ENCODE measurements around the gene KRT27.
"Not testable (repeated sequence)": the region's sequence is repeated elsewhere in the genome, so short reads cannot be mapped to it uniquely, and the experiment has no call there.

Gene KRT27

GRCh38 chr17:40782450-40782849 is at the start of gene KRT27:
Gene KRT27 (minus strand): TSS chr17:40782550. CDS start chr17:40782493, 57 bp downstream.
- no peak for DNase-seq

GRCh38 chr17:40830085-40830776 is 47.9 kb upstream of the KRT27 start:
- no peak for DNase-seq

GRCh38 chr17:40828454-40829044 is 46.2 kb upstream of the KRT27 start:
- DNase-seq: no peak

GRCh38 chr17:40827746-40828453 is 45.5 kb upstream of the KRT27 start:
- DNase-seq: no peak

GRCh38 chr17:40825599-40825998 is 43.2 kb upstream of the KRT27 start:
- DNase-seq: no peak

- DNase-seq: no peak
Measured at GRCh38 chr17:40824015-40824832, 41.9 kb upstream of the KRT27 start.

GRCh38 chr17:40822132-40822812 is 39.9 kb upstream of the KRT27 start, which contains the start of gene KRT10:
Gene KRT10 (minus strand): TSS chr17:40822614. CDS start chr17:40822585, 29 bp downstream.
- no peak for DNase-seq

- DNase-seq: no peak
Measured at GRCh38 chr17:40821536-40821935, 39.2 kb upstream of the KRT27 start.

- no peak for DNase-seq
Measured at GRCh38 chr17:40820228-40820838, 38.0 kb upstream of the KRT27 start.

- no peak for DNase-seq
Measured at GRCh38 chr17:40819528-40820125, 37.3 kb upstream of the KRT27 start.

- peak; percentile 80 for DNase-seq
Measured at GRCh38 chr17:40818733-40819527, 36.6 kb upstream of the KRT27 start.

GRCh38 chr17:40818343-40818732 is 36.0 kb upstream of the KRT27 start:
- no peak for DNase-seq

GRCh38 chr17:40817103-40817682 is 34.8 kb upstream of the KRT27 start:
- no peak for DNase-seq

- no peak for DNase-seq
Measured at GRCh38 chr17:40816569-40816968, 34.2 kb upstream of the KRT27 start.

- no peak for DNase-seq
Measured at GRCh38 chr17:40815381-40815780, 33.0 kb upstream of the KRT27 start.

GRCh38 chr17:40814657-40815056 is 32.3 kb upstream of the KRT27 start:
- DNase-seq: not testable (repeated sequence)

- no peak for DNase-seq
Measured at GRCh38 chr17:40813804-40814203, 31.5 kb upstream of the KRT27 start.

- no peak for DNase-seq
Measured at GRCh38 chr17:40812639-40813038, 30.3 kb upstream of the KRT27 start.

GRCh38 chr17:40810494-40810893 is 28.1 kb upstream of the KRT27 start:
- DNase-seq: no peak

- no peak for DNase-seq
Measured at GRCh38 chr17:40809721-40810421, 27.5 kb upstream of the KRT27 start.

Measured in NCI-H146 (cell line).